Spleen (tissue), 11 donors: ENCODE data around the gene HRG. TPM values are rescaled to one million over a fixed set of nuclear protein-coding genes. Genes with fewer than 3 reads are reported as not detected.

ENCODE experiments used
- DNase-seq: peaks from one replicate; pipeline ENCODE4 v3.0.0-alpha.2; 2020
- H3K27ac ChIP-seq, 8 donors: fragments of 200-600 bp; sonication (generic) in 7 of 8; 1 replicate in 4 of 8; 2 replicates in 4 of 8; pipeline versions ENCODE4 v1.5.0 to v1.8.0; 2016 to 2021; ENCODE audit warnings: inconsistent platforms in 4 of 8, mild to moderate bottlenecking in 4 of 8, moderate library complexity in 1 of 8
- H3K27me3 ChIP-seq, 7 donors: fragments of 200-600 bp; sonication (generic) in 6 of 7; replicated peaks in 1 of 7; 1 replicate in 4 of 7; 2 replicates in 3 of 7; pipeline versions ENCODE4 v1.5.0 to v1.8.0; 2016 to 2021; ENCODE audit warnings: inconsistent platforms in 3 of 7, mild to moderate bottlenecking in 1 of 7
- H3K36me3 ChIP-seq, 6 donors: fragments of 200-600 bp; sonication (generic) in 5 of 6; 1 replicate in 4 of 6; 2 replicates in 2 of 6; pipeline versions ENCODE4 v1.5.0 to v1.8.0; 2016 to 2021; ENCODE audit warnings: inconsistent platforms in 2 of 6
- H3K4me1 ChIP-seq, 6 donors: fragments of 200-600 bp; sonication (generic) in 5 of 6; 1 replicate in 3 of 6; 2 replicates in 3 of 6; pipeline versions ENCODE4 v1.5.0 to v1.8.0; 2016 to 2021; ENCODE audit warnings: inconsistent platforms in 3 of 6
- H3K4me3 ChIP-seq, 8 donors: fragments of 200-600 bp; sonication (generic) in 7 of 8; 1 replicate in 4 of 8; 2 replicates in 4 of 8; pipeline versions ENCODE4 v1.5.0 to v1.8.0; 2016 to 2021; ENCODE audit warnings: inconsistent platforms in 4 of 8, mild to moderate bottlenecking in 4 of 8, moderate library complexity in 2 of 8
- H3K9me3 ChIP-seq, 8 donors: fragments of 200-600 bp; sonication (generic) in 7 of 8; 1 replicate in 4 of 8; 2 replicates in 4 of 8; pipeline versions ENCODE4 v1.5.0 to v1.8.0; 2016 to 2021; ENCODE audit warnings: inconsistent platforms in 4 of 8
- POLR2A ChIP-seq, 3 donors: fragments of 450-650 bp; IDR thresholded peaks; one replicate each; pipeline ENCODE4 v1.5.1; 2017; ENCODE audit warnings: antibody characterized with exemption in 3 of 3, mild to moderate bottlenecking in 1 of 3
- POLR2AphosphoS5 ChIP-seq, 3 donors: sonication (generic); formaldehyde crosslinking; IDR thresholded peaks; one replicate each; pipeline ENCODE4 v1.5.1; 2017; ENCODE audit warnings: antibody characterized with exemption in 3 of 3
- WGBS, 5 donors: extraction: QIAGEN DNeasy Blood & Tissue Kit in 3 of 5; methylation state at CpG; one replicate each; pipeline versions ENCODE4 v1.1.5 to v1.1.7; 2013 to 2018; 5-methylcytosine and 5-hydroxymethylcytosine counted together
- intact Hi-C: fragments of 100-400 bp; cut with DNase I; formaldehyde crosslinking; loops from one replicate; pipeline ENCODE4 v1.15.0; 2023; ENCODE audit warnings: low total_unique reads
- polyA plus RNA-seq, 3 donors: library from polyadenylated mRNA; stranded (reverse); fragments of 200-250 nt; gene quantifications; one replicate each; pipeline ENCODE4 v1.2.1, GENCODE V29; 2013
- total RNA-seq, 7 donors: library from RNA; depleted of rRNA in 3 of 7; stranded (reverse); fragments of >200 nt in 3 of 7; fragmentation: NEBNext Ultra II Directional in 4 of 7; extraction: Animal tissue kit (Norgen Biotek cat#: 25700) in 4 of 7; gene quantifications; one replicate each; pipeline versions ENCODE4 v1.1.0 to v1.2.1, GENCODE V29; 2016 to 2021
- TF ChIP-seq, protein P1 (sequence below), 11 experiments: fragments of 200-600 bp in 7 of 11; fragments of 450-650 bp in 4 of 11; sonication (generic) in 4 of 11; IDR thresholded peaks in 8 of 11; conservative IDR thresholded peaks in 3 of 11; 1 replicate in 7 of 11; 2 replicates in 4 of 11; pipeline versions ENCODE4 v1.4.0 to v1.8.0; 2016 to 2021; ENCODE audit warnings: antibody characterized with exemption in 11 of 11, inconsistent platforms in 4 of 11, mild to moderate bottlenecking in 1 of 11
- donor health status: healthy with polysubstance abuse.
- donor health status: DM: no; HTN: no; CAD: no; lungs with moderate emphysema.
- donor health status: DM: no; HTN: no; CAD: no.
- donor health status: Bipolar disorder and iron deficiency.
- donor health status: healthy.
- donor health status: DM: no; HTN: no; CAD: no.
- donor health status: DM: yes; HTN: yes; CAD: no.

HRG gene
- total and polyA plus RNA-seq, 10 donors: not detected

DNA sequence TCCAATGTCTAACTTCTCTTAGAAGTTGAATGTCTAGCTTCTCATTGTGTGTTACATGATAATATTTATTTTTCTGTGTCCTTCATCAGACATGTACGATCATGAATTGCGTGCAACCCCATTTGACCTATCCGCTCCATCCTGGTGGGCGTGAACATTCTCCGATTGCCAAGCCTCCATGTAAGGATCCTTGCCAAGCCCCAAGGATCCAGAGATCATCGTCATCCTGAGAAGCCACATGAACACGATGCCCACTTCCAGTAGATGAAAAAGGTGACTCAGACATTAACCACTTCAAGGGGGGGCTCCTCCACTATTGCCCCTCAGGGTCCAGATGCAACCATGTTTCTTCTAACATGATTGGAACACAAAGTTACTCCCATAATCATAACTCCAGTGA, 25.9 kb downstream of the HRG start:
- intact Hi-C loops: no loop called here
- no peak for DNase-seq
- Histone ChIP-seq H3K36me3 (no peaks in the 10 kb centered on the region), H3K4me3 (no peak overlapping the region), H3K27ac (no peak overlapping the region), H3K4me1 (no peaks in the 10 kb centered on the region), H3K9me3 (no peaks in the 10 kb centered on the region), H3K27me3 (peaks cover 0 to 18% (median 0%) of the 10 kb centered on the region in 7 donors)
- 86 to 96% (median 88%) methylated on average over 7 of the region's 7 CpGs for WGBS, 5 donors
- TF ChIP-seq, protein P1, sequence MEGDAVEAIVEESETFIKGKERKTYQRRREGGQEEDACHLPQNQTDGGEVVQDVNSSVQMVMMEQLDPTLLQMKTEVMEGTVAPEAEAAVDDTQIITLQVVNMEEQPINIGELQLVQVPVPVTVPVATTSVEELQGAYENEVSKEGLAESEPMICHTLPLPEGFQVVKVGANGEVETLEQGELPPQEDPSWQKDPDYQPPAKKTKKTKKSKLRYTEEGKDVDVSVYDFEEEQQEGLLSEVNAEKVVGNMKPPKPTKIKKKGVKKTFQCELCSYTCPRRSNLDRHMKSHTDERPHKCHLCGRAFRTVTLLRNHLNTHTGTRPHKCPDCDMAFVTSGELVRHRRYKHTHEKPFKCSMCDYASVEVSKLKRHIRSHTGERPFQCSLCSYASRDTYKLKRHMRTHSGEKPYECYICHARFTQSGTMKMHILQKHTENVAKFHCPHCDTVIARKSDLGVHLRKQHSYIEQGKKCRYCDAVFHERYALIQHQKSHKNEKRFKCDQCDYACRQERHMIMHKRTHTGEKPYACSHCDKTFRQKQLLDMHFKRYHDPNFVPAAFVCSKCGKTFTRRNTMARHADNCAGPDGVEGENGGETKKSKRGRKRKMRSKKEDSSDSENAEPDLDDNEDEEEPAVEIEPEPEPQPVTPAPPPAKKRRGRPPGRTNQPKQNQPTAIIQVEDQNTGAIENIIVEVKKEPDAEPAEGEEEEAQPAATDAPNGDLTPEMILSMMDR (IDR thresholded peaks at IDR 0.05 in 8 of 11, conservative IDR thresholded peaks at IDR 0.05 in 3 of 11): no peak
- TF ChIP-seq POLR2A (IDR thresholded peaks at IDR 0.05) (no peak), POLR2AphosphoS5 (IDR thresholded peaks at IDR 0.05) (no peak)

DNA sequence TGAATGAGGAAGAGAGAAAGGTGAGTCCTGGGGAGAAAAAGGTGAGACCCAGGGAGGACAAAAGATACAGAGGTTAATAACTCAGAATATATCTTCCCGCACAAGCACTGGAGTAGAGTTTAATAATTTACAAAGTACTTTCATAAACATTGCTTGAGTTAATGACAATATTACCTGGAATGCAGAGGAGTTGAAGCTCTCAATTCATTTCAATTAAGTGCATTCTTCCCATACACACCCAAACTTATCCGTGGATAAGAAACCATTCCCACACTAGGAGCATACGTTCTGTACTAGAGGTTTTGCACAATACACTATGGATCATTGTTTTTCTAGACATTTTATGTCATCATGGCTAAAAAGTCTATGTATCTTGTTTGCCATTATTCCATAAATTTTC, 28.0 kb downstream of the HRG start:
- H3K36me3 ChIP-seq: no peaks in the 10 kb centered on the region

DNA sequence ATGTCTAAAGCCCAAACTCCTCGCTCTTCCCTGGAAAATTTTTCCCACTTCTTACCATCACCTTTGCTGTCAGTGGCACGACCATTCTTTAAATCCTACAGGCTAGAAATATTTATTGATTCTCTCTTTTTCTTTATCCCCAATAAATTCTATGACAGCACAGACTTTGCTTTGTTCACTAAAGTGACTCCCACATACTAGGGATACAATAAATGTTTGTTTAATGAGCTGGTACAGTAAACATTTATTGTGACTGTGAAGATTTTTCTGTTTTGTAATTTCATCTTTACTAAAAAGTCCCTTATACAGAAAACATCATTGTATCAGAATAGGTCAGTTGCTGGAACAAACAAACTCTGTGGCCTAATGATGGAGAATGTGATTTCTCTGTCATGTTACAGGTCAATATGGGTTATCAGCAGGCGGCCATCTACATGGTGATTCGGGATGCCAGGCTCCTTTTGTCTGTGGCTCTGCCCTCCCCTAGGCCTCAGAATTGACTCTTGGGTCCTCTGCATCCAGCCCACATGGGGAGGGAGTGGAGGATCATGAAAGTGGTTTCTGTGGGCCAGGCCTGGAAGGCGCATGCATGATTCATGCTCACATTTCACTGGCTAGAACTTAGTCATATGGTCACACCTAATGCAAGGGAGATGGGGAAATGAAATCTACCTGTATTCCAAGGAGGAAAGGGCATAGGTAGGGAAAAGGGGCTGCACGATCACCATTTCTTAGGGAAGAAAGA, 28.6 kb downstream of the HRG start:
- Histone ChIP-seq H3K4me1 (no peaks in the 10 kb centered on the region), H3K36me3 (no peaks in the 10 kb centered on the region), H3K27ac (no peak overlapping the region), H3K4me3 (no peak overlapping the region), H3K27me3 (peaks cover 0 to 18% (median 0%) of the 10 kb centered on the region in 7 donors), H3K9me3 (no peaks in the 10 kb centered on the region)
- no peak for DNase-seq
- TF ChIP-seq POLR2A (IDR thresholded peaks at IDR 0.05): no peak
- intact Hi-C loops: no loop called here
- 78 to 87% (median 79%) methylated on average over 6 of the region's 6 CpGs for WGBS, 5 donors

More for the DNA sequence above, 28.0 kb downstream of the HRG start:
- WGBS, 5 donors: 86 to 92% (median 90%) methylated on average over 3 of the region's 3 CpGs
- Histone ChIP-seq H3K27ac (no peak overlapping the region), H3K9me3 (no peaks in the 10 kb centered on the region), H3K27me3 (peaks cover 0 to 18% (median 0%) of the 10 kb centered on the region in 7 donors), H3K4me3 (no peak overlapping the region), H3K4me1 (no peaks in the 10 kb centered on the region)
- intact Hi-C loops: no loop called here
- no peak for TF ChIP-seq POLR2A (IDR thresholded peaks at IDR 0.05)
- no peak for TF ChIP-seq POLR2AphosphoS5 (IDR thresholded peaks at IDR 0.05)
- TF ChIP-seq, protein P1 (IDR thresholded peaks at IDR 0.05 in 8 of 11, conservative IDR thresholded peaks at IDR 0.05 in 3 of 11): no peak
- no peak for DNase-seq

DNA sequence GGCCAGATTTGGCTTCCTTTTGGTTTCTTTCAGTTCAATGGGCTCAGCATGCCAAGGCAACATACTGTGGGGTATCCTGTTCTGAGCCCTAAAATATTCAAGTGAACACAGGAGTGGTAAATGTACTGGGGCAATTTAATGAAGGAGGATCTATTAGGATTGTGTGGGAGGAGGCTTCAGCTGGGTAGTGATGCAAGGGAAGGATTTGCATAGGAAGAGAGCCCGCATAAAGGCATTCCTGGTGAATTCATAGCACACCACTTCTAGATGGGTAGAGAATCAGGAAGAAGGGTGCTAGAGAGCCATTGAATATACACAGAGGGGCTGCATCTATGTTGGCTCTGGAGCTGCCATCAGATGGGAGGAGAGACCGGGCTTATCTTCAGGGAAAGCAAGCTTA, 30.7 kb downstream of the HRG start:
- Histone ChIP-seq H3K27ac (no peak overlapping the region), H3K27me3 (peaks cover 0 to 13% (median 0%) of the 10 kb centered on the region in 7 donors), H3K4me1 (no peaks in the 10 kb centered on the region), H3K4me3 (no peak overlapping the region), H3K36me3 (no peaks in the 10 kb centered on the region), H3K9me3 (no peaks in the 10 kb centered on the region)
- no peak for DNase-seq
- TF ChIP-seq POLR2AphosphoS5 (IDR thresholded peaks at IDR 0.05): no peak
- TF ChIP-seq, protein P1 (IDR thresholded peaks at IDR 0.05 in 8 of 11, conservative IDR thresholded peaks at IDR 0.05 in 3 of 11): no peak
- TF ChIP-seq POLR2A (IDR thresholded peaks at IDR 0.05): no peak
- intact Hi-C loops: no loop called here
- 79 to 97% (median 84%) methylated on average over 2 of the region's 2 CpGs for WGBS, 5 donors
